ENCODE results near the gene SLC26A2.

SLC26A2 gene

DNA sequence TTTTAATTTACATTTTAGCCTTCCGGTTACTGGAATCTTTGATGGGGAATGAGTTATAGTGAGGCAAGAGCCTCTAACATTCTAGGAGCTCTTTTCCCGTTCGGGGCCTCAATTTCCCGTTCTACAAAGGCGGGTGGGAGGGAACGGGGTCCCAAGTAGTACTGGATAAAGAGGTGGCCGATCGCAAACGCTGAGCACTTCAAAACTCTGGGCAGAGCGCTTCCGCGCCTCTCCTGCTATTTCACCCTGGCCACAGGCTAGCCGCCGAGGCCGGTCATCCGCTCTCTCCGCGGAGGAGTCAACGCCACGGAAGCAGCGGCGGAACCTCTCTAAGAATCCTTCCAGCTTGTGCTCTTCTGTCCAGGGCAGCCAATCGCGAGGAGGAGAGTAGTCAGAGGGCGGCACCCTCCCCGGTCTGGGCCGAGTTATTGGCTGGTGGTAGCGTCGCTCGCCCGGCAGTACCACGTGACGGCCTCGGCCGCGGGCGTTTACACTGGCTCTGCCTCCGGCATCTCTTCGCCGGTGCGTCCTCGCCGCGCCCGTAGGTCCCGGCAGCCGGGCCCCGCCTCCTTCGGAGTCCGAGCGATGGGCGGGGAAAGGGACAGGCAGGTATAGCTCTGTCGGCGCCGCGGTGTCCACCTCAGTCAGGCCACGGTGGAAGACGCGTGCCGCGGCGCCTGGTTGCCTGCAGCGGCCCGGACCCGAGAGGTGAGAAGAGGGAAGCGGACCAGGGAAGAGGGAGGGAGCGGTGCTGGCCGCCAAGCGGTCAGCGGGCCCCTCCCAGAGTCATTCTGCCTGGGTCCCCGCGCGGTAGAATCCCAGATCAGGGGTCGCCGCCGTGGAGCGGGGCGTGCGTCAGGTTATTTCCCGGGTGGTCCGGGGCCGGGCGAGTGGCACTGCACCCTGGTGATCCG, at the start of gene SLC26A2:
SLC26A2 (plus strand) TSS at position 487 of the 914 bp plus-strand sequence. CDS start 16,895 bp downstream, outside the sequence.
- DNase-seq = peak; percentile 95

GRCh38 chr5:149911031-149911430, 49.5 kb upstream of the SLC26A2 start:
- DNase-seq = no peak

GRCh38 chr5:149912226-149912871, 48.2 kb upstream of the SLC26A2 start:
- no peak for DNase-seq

DNA sequence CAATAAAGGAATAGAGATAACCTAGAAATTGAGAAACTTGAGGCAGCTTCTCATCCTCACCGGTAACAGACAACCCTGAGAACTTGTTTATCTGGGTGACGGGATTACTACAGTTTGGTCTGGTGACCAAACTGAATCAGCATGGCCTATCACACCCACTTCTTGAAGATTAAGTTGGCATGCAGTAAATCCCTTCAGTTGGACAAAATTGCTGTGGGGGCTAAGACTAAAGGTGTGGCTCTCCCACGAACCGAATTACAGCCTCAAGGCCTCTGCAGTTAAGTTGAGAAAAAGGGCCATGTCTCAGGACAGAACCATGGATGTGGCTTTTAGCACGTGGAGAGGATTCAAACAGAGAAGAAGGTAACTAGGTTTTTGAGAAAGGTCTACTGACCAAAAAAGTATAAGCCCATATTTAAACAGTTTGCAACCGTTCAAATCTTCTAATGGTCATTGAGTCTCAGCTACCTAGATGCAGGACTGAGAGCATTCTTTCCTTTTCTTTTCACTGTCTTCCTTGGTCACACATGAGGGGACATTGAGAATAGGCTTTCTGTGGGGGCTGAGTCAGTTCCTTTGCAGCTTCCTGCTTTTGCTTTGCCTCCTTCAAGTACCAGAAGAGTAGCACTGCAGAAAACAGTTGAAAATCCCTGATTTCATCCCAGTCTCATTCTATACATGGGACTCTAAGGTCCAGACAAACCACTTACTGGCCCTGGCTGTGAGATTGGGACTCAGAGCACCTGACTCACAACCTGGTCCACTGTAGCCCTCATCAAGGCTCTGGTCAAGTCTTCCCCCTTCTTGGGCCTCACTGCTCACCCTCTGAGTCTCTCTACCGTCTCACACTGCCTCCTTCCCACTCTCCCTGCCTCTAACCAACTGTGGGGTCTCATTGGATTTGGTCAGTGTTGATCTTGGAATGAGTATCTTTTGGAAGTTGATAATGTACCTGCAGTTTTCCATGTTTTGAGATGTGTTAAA, 46.8 kb upstream of the SLC26A2 start:
- DNase-seq = no peak

- DNase-seq = no peak
Observed at GRCh38 chr5:149915392-149916260, 44.9 kb upstream of the SLC26A2 start.

GRCh38 chr5:149916334-149917072, 44.1 kb upstream of the SLC26A2 start:
- no peak for DNase-seq

DNA sequence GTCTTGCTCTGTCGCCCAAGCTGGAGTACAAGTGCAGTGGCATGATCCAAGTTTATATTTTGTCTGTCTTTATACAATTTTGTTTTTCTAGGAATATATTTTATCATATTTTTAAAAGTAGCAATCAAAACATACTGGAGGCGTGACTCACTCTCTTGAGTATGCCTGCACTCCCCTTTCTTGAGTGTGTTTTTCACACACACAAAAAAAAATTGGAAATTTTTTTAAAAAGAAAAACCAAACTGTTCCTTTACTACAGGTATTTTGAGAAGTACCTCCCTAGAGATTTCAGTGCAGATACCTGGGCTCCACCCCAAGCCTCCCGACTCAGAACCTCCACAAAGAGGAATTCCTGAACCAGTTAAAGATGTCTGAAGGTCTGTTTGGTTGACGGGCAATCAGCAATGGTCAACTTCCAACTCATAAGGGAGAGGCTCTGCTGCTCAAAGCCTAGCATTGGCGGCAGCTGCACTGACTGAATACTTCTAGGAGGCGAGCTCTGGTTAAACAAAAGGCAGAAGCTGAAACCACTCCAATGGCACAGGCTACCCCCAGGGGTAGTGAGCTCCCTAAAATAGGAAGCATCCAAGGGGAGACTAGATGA, 43.4 kb upstream of the SLC26A2 start:
- DNase-seq = no peak

GRCh38 chr5:149921597-149921996, 39.0 kb upstream of the SLC26A2 start:
- no peak for DNase-seq

GRCh38 chr5:149922950-149923349, 37.6 kb upstream of the SLC26A2 start:
- no peak for DNase-seq

- DNase-seq = no peak
Observed at GRCh38 chr5:149924486-149924885, 36.1 kb upstream of the SLC26A2 start.

GRCh38 chr5:149930043-149930748, 30.4 kb upstream of the SLC26A2 start:
- DNase-seq = no peak

GRCh38 chr5:149930749-149931574, 29.6 kb upstream of the SLC26A2 start:
- DNase-seq = no peak

GRCh38 chr5:149931992-149932436, 28.5 kb upstream of the SLC26A2 start:
- DNase-seq = no peak

GRCh38 chr5:149932445-149933350, 27.9 kb upstream of the SLC26A2 start:
- DNase-seq = no peak

DNA sequence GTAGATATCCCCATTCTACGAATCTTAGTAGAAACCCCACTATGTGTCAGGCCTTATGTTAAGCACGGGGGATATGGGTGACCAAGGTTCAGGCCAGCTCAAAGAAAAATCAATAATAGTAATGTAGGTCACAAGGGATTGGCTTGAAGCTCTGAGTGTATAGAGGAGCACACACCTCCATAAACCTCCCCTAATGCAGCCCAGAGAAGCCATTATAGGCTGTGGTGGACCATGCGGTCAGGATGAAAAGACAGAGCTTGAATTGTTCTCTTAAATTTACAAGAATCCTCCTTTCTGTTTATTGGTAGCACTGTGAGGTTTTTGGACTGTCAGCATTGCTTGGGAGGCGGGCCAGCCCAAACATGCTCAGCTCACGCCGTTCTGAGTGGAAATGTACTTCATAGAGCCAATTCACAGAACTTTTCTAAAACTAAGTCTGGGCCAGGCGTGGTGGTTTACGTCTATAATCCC, 25.1 kb upstream of the SLC26A2 start:
- no peak for DNase-seq

GRCh38 chr5:149936044-149936699, 24.4 kb upstream of the SLC26A2 start:
- DNase-seq = no peak

GRCh38 chr5:149936700-149937091, 23.9 kb upstream of the SLC26A2 start:
- no peak for DNase-seq
